ENCODE results near the gene RER1. TPM values are rescaled to one million over a fixed set of nuclear protein-coding genes. Genes with fewer than 3 reads are reported as not detected.
A peak's percentile ranks its signal among the peaks of the same experiment; 100 is the strongest.

The RER1 gene
- total and polyA plus RNA-seq, 3 experiments from 2014 or later, result 166 to 222 (median 214) TPM

DNA sequence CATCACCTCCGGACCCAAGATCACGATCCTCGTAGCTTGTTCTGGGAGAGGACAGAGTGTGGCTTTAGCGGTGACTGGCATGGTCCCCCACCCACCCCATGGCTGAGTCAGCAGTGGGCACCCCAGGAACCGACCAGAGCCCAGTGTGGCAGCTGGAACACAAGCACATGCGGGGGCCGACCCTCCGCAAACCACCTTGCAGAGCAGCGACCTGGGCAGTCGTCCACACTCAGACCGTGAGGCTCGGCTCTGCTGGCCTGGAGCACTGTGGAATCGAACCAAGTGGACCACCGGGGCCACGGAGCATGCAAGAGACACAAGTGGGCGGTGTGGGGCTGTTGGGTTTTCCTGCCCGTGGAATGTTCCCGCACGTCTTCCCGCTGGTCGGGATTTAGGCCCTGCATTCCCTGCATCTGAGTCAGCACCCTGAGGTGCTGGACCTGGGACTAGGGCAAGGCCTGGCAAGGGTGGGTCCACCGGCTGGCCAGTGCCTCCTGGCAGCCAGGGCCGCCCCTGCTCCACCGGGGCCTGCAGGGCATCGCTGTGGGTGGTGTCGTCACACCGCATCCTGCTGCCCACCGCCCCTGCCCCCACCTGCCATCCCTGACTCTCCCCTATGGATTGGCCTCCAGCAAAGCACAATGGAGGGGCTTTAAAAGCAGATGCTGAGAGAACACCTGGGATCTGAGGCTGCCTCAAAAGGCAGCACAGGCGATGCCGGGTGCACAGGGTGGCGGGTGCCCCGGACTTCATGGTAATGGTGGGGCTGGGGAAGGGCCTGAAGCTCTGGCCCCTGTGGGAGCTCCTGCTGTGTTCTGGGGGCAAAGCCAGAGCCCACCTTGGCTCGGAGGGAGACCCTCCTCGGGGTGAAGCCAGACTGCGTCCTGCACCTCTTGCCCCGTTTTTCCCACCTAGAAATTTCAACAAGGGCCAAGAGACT, 18.8 kb upstream of the RER1 start:
- no peaks in the 10 kb centered on the region for H3K4me1 ChIP-seq (ENCODE audit: insufficient read depth, low read length)
- peaks cover 0 to 8% (median 0%) of the 10 kb centered on the region in 3 donors for H3K36me3 Mint-ChIP-seq
- ChIA-PET CTCF (no interaction called here), POLR2A (no interaction called here)
- H3K4me1 Mint-ChIP-seq, result no peaks in the 10 kb centered on the region
- no peak overlapping the region for H3K27ac Mint-ChIP-seq
- H3K27ac ChIP-seq (ENCODE audit: low read depth, low read length), result no peak overlapping the region
- H3K4me3 Mint-ChIP-seq, result no peak overlapping the region
- no peaks in the 10 kb centered on the region for H3K9me3 Mint-ChIP-seq
- no peaks in the 10 kb centered on the region for H3K27me3 ChIP-seq (ENCODE audit: insufficient read depth, low read length, poor library complexity, severe bottlenecking)
- no peaks in the 10 kb centered on the region for H3K9me3 ChIP-seq (ENCODE audit: low read length)
- H3K27me3 Mint-ChIP-seq, result peaks cover 0 to 2% of the 10 kb centered on the region in 2 donors
- H3K4me3 ChIP-seq (ENCODE audit: low read length), result no peak overlapping the region
- DNase-seq, result peak in 1 of 5 donors; percentile 33
- no peaks in the 10 kb centered on the region for H3K36me3 ChIP-seq (ENCODE audit: insufficient read depth, low read length)

- H3K36me3 ChIP-seq (ENCODE audit: insufficient read depth, low read length), result no peaks in the 10 kb centered on the region
- DNase-seq, result peak in 1 of 5 donors; percentile 35
- no peaks in the 10 kb centered on the region for H3K27me3 ChIP-seq (ENCODE audit: insufficient read depth, low read length, poor library complexity, severe bottlenecking)
Observed at GRCh38 chr1:2373551-2374251, 17.9 kb upstream of the RER1 start.

DNA sequence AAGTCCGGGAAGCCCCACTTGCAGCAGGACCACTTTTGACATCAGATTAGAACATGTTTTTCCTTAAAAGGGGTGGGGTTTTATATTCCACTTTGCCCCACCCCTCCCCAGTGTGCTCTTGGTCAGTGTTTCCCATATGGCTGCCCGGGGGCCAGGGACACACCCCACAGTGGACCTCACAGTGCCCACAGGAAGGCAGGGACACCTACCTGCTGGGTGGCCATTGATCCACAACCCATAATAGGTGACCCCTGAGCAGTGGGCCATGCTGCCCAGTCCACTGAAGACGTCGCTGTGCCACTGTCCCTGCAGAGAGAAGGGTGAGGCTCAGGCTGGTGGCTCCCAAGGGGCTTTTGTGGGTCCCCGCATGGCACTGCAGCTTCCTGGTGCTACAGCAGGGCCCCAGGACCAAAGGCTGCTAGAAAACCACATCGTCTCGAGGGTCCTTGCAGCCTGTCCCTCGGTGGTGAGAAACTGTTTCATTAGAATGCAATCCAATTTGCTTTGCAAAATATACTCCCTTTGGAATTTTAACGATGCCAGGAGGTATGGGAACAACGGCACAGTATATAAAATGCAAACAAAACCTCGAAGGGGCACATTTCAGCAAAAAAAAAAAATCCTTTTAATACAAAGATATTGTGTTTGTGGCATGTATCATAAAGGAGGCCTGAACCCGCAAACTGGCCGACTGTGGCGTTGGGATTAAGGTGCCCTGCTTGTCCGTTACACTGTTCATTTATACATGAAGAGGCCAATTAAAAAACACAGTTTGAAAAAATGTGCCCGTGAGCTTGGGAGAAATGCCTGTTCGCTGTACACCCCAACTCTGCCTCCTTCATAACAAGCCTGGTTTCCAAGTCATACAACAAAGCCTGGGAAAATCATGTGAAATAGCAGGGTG, 17.1 kb upstream of the RER1 start:
- Mint-ChIP-seq H3K27me3 (peaks cover 0 to 2% of the 10 kb centered on the region in 2 donors), H3K4me1 (no peaks in the 10 kb centered on the region), H3K36me3 (peaks cover 0 to 5% (median 0%) of the 10 kb centered on the region in 3 donors), H3K4me3 (no peak overlapping the region), H3K27ac (no peak overlapping the region), H3K9me3 (no peaks in the 10 kb centered on the region)
- H3K9me3 ChIP-seq (ENCODE audit: low read length), result no peaks in the 10 kb centered on the region
- H3K4me1 ChIP-seq (ENCODE audit: insufficient read depth, low read length), result no peaks in the 10 kb centered on the region
- no peaks in the 10 kb centered on the region for H3K36me3 ChIP-seq (ENCODE audit: insufficient read depth, low read length)
- H3K4me3 ChIP-seq (ENCODE audit: low read length), result no peak overlapping the region
- H3K27me3 ChIP-seq (ENCODE audit: insufficient read depth, low read length, poor library complexity, severe bottlenecking), result no peaks in the 10 kb centered on the region
- no peak overlapping the region for H3K27ac ChIP-seq (ENCODE audit: low read depth, low read length)
- ChIA-PET CTCF (interaction anchor here (1.0 kb wide), 1 partner anchor 180 kb away, joined by 4 read pairs; the partner anchor contains the start of gene FAAP20), POLR2A (no interaction called here)
- DNase-seq, result no peak

More at GRCh38 chr1:2373551-2374251, 17.9 kb upstream of the RER1 start:
- Mint-ChIP-seq H3K27ac (no peak overlapping the region), H3K9me3 (no peaks in the 10 kb centered on the region), H3K36me3 (peaks cover 0 to 5% (median 0%) of the 10 kb centered on the region in 3 donors), H3K4me1 (no peaks in the 10 kb centered on the region), H3K27me3 (peaks cover 0 to 2% of the 10 kb centered on the region in 2 donors), H3K4me3 (no peak overlapping the region)
- ChIA-PET CTCF (no interaction called here), POLR2A (no interaction called here)
- Histone ChIP-seq H3K4me3 (ENCODE audit: low read length) (no peak overlapping the region), H3K9me3 (ENCODE audit: low read length) (no peaks in the 10 kb centered on the region), H3K4me1 (ENCODE audit: insufficient read depth, low read length) (no peaks in the 10 kb centered on the region), H3K27ac (ENCODE audit: low read depth, low read length) (no peak overlapping the region)

- Histone ChIP-seq H3K36me3 (ENCODE audit: insufficient read depth, low read length) (no peaks in the 10 kb centered on the region), H3K27ac (ENCODE audit: low read depth, low read length) (no peak overlapping the region), H3K9me3 (ENCODE audit: low read length) (no peaks in the 10 kb centered on the region), H3K27me3 (ENCODE audit: insufficient read depth, low read length, poor library complexity, severe bottlenecking) (no peaks in the 10 kb centered on the region), H3K4me3 (ENCODE audit: low read length) (no peak overlapping the region), H3K4me1 (ENCODE audit: insufficient read depth, low read length) (no peaks in the 10 kb centered on the region)
- no peak overlapping the region for H3K27ac Mint-ChIP-seq
- ChIA-PET POLR2A (no interaction called here), CTCF (interaction anchor here (0.6 to 1.0 kb wide), 2 partner anchors 150 to 181 kb away, joined by 3 to 4 read pairs; partner anchors contain the start of gene FAAP20)
- DNase-seq, result peak in 1 of 5 donors; percentile 44
- no peaks in the 10 kb centered on the region for H3K36me3 Mint-ChIP-seq
- peaks cover 0 to 2% of the 10 kb centered on the region in 2 donors for H3K27me3 Mint-ChIP-seq
- H3K9me3 Mint-ChIP-seq, result no peaks in the 10 kb centered on the region
- no peak overlapping the region for H3K4me3 Mint-ChIP-seq
- H3K4me1 Mint-ChIP-seq, result no peaks in the 10 kb centered on the region
Observed at GRCh38 chr1:2375246-2375922, 16.3 kb upstream of the RER1 start.

GRCh38 chr1:2375923-2376260, 15.7 kb upstream of the RER1 start:
- Mint-ChIP-seq H3K27me3 (peaks cover 0 to 2% of the 10 kb centered on the region in 2 donors), H3K4me1 (no peaks in the 10 kb centered on the region), H3K36me3 (no peaks in the 10 kb centered on the region), H3K9me3 (no peaks in the 10 kb centered on the region), H3K27ac (no peak overlapping the region), H3K4me3 (no peak overlapping the region)
- no peaks in the 10 kb centered on the region for H3K36me3 ChIP-seq (ENCODE audit: insufficient read depth, low read length)
- no peaks in the 10 kb centered on the region for H3K27me3 ChIP-seq (ENCODE audit: insufficient read depth, low read length, poor library complexity, severe bottlenecking)
- no peak for DNase-seq
- no peak overlapping the region for H3K27ac ChIP-seq (ENCODE audit: low read depth, low read length)
- POLR2A ChIA-PET, result no interaction called here
- no peaks in the 10 kb centered on the region for H3K4me1 ChIP-seq (ENCODE audit: insufficient read depth, low read length)
- H3K4me3 ChIP-seq (ENCODE audit: low read length), result no peak overlapping the region
- CTCF ChIA-PET, result interaction anchor here (0.6 kb wide), 1 partner anchor 150 kb away, joined by 3 read pairs; no protein-coding TSS in a partner anchor
- H3K9me3 ChIP-seq (ENCODE audit: low read length), result no peaks in the 10 kb centered on the region

GRCh38 chr1:2376261-2376741, 15.3 kb upstream of the RER1 start:
- Mint-ChIP-seq H3K4me3 (no peak overlapping the region), H3K4me1 (no peaks in the 10 kb centered on the region), H3K27ac (no peak overlapping the region), H3K36me3 (no peaks in the 10 kb centered on the region), H3K9me3 (no peaks in the 10 kb centered on the region), H3K27me3 (peaks cover 0 to 2% of the 10 kb centered on the region in 2 donors)
- H3K4me1 ChIP-seq (ENCODE audit: insufficient read depth, low read length), result no peaks in the 10 kb centered on the region
- H3K36me3 ChIP-seq (ENCODE audit: insufficient read depth, low read length), result no peaks in the 10 kb centered on the region
- H3K27ac ChIP-seq (ENCODE audit: low read depth, low read length), result no peak overlapping the region
- no peak overlapping the region for H3K4me3 ChIP-seq (ENCODE audit: low read length)
- POLR2A ChIA-PET, result no interaction called here
- no peaks in the 10 kb centered on the region for H3K27me3 ChIP-seq (ENCODE audit: insufficient read depth, low read length, poor library complexity, severe bottlenecking)
- DNase-seq, result peak in 1 of 5 donors; percentile 28
- H3K9me3 ChIP-seq (ENCODE audit: low read length), result no peaks in the 10 kb centered on the region
- CTCF ChIA-PET, result no interaction called here

GRCh38 chr1:2376931-2377672, 14.5 kb upstream of the RER1 start:
- H3K9me3 Mint-ChIP-seq, result no peaks in the 10 kb centered on the region
- CTCF ChIA-PET, result interaction anchor here (1.2 to 8.2 kb wide), 3 partner anchors 62 to 244 kb away, joined by 3 to 114 read pairs (median 4); partner anchors contain the start of gene FAAP20
- no peak overlapping the region for H3K4me3 Mint-ChIP-seq
- Histone ChIP-seq H3K36me3 (ENCODE audit: insufficient read depth, low read length) (no peaks in the 10 kb centered on the region), H3K4me3 (ENCODE audit: low read length) (no peak overlapping the region), H3K9me3 (ENCODE audit: low read length) (no peaks in the 10 kb centered on the region), H3K4me1 (ENCODE audit: insufficient read depth, low read length) (peaks cover 7% of the 10 kb centered on the region), H3K27ac (ENCODE audit: low read depth, low read length) (no peak overlapping the region), H3K27me3 (ENCODE audit: insufficient read depth, low read length, poor library complexity, severe bottlenecking) (no peaks in the 10 kb centered on the region)
- H3K27me3 Mint-ChIP-seq, result no peaks in the 10 kb centered on the region
- DNase-seq, result peak in 1 of 5 donors; percentile 33
- no peak overlapping the region for H3K27ac Mint-ChIP-seq
- POLR2A ChIA-PET, result no interaction called here
- H3K4me1 Mint-ChIP-seq, result peaks cover 0 to 3% (median 0%) of the 10 kb centered on the region in 3 donors
- H3K36me3 Mint-ChIP-seq, result no peaks in the 10 kb centered on the region

Measured in CD8-positive, alpha-beta memory T cell (primary cell).